Skeletal muscle satellite cell (primary cell): ENCODE measurements around the gene IL15RA.

ENCODE experiments used
- H3K27me3 ChIP-seq: 2 replicates; pipeline ENCODE4 v1.7.0; 2013; ENCODE audit warnings: low read length; ENCODE audit not compliant: control insufficient read depth, insufficient read depth
- H3K36me3 ChIP-seq: 2 replicates; pipeline ENCODE4 v1.7.0; 2013; ENCODE audit warnings: mild to moderate bottlenecking, control low read depth, low read length; ENCODE audit not compliant: insufficient read depth
- H3K4me1 ChIP-seq: 2 replicates; pipeline ENCODE4 v1.7.0; 2013; ENCODE audit warnings: low read length; ENCODE audit not compliant: control insufficient read depth, insufficient read depth
- H3K4me2 ChIP-seq: 2 replicates; pipeline ENCODE4 v1.7.0; 2013; ENCODE audit warnings: mild to moderate bottlenecking, low read length
- H3K4me3 ChIP-seq: 2 replicates; pipeline ENCODE4 v1.7.0; 2013; ENCODE audit warnings: low read length
- H3K9ac ChIP-seq: 2 replicates; pipeline ENCODE4 v1.7.0; 2013; ENCODE audit warnings: mild to moderate bottlenecking, low read depth, low read length, moderate library complexity
- H3K9me3 ChIP-seq: replicated peaks from 2 replicates; pipeline ENCODE4 v1.7.0; 2013; ENCODE audit warnings: mild to moderate bottlenecking, control low read depth, low read length

Gene IL15RA

DNA sequence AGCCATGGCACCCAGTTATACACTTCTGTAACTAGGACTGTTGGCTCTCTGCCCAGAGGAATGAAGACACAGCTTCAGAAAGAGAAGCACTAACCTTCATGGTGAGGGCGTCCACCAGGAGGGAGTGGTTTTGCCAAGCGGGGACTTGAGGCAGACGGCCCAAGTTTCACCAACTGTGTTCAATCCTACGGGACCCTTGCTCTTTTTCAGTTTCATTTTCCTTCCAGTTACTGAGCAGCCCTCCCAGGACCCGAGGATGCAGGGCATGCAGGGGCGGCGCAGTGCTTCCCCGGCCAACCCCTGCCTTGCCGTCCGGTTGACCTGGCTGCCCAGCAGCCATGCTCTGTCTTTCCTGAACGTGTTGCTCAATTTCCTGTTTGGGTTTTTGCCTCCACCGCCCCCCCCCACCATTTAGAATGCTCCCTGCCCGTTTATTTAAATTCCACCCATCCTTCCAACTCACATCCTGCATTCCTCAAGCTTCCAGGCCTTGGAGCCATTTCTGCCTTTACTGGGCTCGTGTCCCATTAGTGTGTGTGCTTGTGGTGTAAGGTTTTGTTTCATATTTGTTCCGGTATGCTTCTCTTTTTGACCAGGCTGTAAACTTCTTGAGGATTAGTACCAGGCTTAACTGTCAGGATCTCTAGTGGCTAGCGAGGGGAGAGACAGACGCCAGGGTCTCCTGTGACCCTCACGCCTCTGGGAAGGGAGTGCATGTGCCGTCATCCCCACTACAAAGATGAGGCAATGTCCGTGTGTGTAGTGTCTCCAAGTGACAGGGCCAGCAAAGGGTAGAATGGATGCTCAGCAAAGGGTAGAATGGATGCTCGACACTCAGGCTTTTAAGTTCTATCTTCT lies 31.6 kb downstream of the IL15RA start:
- Histone ChIP-seq H3K36me3 (no peaks in the 10 kb centered on the region), H3K4me1 (peaks cover 35% of the 10 kb centered on the region), H3K4me3 (peak overlapping the region; percentile 64), H3K9ac (peak overlapping the region; percentile 76), H3K9me3 (no peaks in the 10 kb centered on the region), H3K27me3 (no peaks in the 10 kb centered on the region), H3K4me2 (peak overlapping the region; percentile 74)

DNA sequence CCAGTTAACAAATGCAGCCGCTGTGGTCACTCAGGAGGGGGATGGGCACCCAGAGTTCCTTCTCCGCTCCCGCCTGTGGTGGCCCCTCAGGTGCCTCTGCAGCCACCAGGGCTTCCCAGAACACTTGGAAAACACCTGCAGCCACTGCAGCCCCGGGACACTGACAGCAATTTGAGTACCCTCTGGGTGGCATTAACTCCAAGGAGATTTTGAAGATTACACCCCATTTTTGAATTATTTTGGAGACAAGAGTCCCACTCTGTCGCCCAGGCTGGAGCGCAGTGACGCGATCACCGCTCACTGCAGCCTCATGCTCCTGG lies 32.2 kb downstream of the IL15RA start:
- H3K4me3 ChIP-seq = peak overlapping the region; percentile 64
- H3K4me1 ChIP-seq = peaks cover 35% of the 10 kb centered on the region

DNA sequence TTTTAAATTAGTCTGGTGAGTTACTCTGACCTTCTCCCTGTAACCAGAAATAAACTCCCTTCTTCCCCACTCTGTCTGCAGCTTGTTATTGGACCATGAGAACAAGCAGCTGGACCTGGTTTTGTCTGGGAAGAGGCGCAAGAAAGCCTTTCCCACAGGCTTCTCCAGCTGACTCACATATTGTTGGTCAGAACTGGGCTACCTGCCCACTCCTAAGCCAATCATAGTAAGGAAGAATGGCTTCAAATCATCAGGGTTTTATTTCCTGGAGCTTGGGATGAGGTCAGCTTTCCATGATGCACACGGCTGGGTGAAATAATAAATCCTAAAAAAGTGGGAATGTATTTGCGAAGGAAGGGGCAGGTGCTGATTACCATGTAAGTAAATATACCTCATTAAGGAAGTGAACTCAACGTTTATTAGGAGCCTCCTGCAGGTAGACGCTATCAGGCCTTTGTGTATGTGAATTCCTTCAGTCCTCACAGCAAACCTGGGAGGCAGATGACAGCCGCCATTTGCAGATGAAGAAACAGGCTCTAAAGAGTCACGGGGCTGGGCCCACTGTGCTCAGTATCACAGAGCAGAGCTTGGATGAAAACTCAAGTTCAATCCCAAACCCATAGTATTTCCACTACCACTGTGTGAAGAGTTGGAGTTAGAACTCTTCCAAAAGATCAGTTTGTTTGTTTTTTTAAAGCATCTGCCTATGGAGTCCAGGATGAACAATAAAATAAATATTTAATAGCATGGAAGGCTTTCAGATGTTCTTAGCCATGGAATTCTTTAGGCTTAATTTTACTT lies 32.8 kb downstream of the IL15RA start:
- peak overlapping the region; percentile 74 for H3K4me2 ChIP-seq
- no peaks in the 10 kb centered on the region for H3K27me3 ChIP-seq
- no peaks in the 10 kb centered on the region for H3K36me3 ChIP-seq
- H3K4me3 ChIP-seq = peak overlapping the region; percentile 33
- no peaks in the 10 kb centered on the region for H3K9me3 ChIP-seq
- H3K9ac ChIP-seq = peak overlapping the region; percentile 76
- peaks cover 35% of the 10 kb centered on the region for H3K4me1 ChIP-seq

More for the DNA sequence above, 32.2 kb downstream of the IL15RA start:
- H3K27me3 ChIP-seq = no peaks in the 10 kb centered on the region
- peak overlapping the region; percentile 76 for H3K9ac ChIP-seq
- H3K36me3 ChIP-seq = no peaks in the 10 kb centered on the region
- peak overlapping the region; percentile 74 for H3K4me2 ChIP-seq
- no peaks in the 10 kb centered on the region for H3K9me3 ChIP-seq

DNA sequence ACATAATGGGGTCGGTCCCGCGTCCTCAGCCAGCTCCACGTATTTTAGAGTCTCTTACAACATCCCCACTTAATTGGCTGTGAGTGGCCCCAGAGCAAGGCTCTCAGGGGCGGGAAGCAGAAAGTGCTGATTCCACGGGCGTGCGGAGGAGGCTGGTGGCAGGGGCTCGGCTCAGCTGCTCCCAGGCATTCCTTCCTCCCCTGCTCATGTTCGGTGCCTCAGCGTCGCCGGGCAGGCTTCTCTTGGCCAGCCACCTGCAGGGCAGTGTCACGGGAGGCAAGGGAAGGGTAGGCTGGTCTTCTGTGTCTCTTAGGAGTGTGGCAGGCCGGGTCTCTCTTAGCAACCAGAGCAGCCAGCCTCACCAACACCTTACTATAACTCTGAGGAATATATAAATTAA lies 33.8 kb downstream of the IL15RA start:
- Histone ChIP-seq H3K9me3 (no peaks in the 10 kb centered on the region), H3K4me2 (peak overlapping the region; percentile 64), H3K27me3 (no peaks in the 10 kb centered on the region), H3K9ac (peak overlapping the region; percentile 75), H3K4me1 (peaks cover 35% of the 10 kb centered on the region), H3K4me3 (peak overlapping the region; percentile 9), H3K36me3 (peaks cover 3% of the 10 kb centered on the region)

DNA sequence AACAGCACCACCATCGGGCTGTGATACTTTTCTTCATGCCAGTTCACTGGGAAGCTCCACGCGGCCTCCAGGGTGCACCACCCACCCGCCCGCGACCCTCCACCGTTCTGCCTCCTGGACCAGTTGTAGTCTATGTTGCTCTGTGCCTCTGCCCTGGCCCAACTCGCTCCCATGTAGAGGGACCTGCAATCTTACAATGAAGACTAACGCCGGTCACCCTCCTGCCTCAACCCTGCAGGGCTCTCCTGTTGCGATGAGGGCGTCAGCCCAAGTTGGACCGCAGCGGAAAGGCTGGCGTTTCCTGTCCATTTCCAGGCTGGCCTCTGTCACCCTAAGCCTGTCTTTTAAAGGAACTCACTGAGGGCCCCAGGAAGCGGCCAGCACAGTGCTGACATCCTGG lies 34.9 kb downstream of the IL15RA start:
- no peaks in the 10 kb centered on the region for H3K9me3 ChIP-seq
- no peak overlapping the region for H3K4me2 ChIP-seq
- no peak overlapping the region for H3K9ac ChIP-seq
- peaks cover 14% of the 10 kb centered on the region for H3K36me3 ChIP-seq
- no peaks in the 10 kb centered on the region for H3K27me3 ChIP-seq
- H3K4me3 ChIP-seq = no peak overlapping the region
- peaks cover 35% of the 10 kb centered on the region for H3K4me1 ChIP-seq

DNA sequence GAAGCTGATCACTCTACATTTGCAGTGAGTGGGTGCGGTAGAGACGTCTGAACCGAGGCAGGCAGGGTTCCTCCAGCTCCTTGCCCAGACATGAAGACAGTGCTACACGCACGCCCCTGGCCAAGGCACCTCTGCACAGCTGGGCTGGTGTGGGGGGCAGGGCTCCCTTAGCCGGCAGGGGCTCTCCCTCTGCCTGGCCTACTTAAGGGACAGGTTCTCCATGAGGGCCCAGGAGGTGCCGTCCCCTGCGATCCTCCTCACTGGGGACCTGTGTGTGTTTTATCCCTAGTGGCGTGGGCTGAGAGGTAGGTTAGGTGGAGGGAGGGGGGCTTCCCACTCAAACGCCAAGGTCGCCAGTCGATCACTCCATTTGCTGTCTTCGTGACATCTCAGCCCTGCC lies 35.3 kb downstream of the IL15RA start:
- H3K4me1 ChIP-seq = peaks cover 35% of the 10 kb centered on the region
- H3K9ac ChIP-seq = no peak overlapping the region

DNA sequence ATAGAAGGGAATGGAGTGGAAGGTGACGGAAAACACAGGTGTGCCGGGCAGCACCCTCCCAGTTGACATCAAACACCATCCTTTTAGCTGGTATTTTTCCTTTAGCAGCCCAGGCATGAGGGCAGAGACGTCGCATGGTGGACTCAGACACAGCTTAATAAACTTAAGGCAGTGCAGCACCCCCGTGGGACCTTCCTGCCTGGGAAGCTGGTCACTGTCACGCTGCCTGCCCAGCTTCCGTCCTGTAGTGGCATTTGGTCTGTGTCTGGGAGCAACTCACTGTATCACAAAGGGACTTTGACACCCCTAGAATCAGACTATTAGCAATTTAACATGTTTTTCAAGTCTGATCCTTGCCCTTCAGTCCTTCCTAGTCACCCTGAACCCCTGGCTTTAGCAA lies 35.8 kb downstream of the IL15RA start:
- Histone ChIP-seq H3K36me3 (peaks cover 22% of the 10 kb centered on the region), H3K27me3 (no peaks in the 10 kb centered on the region), H3K4me1 (peaks cover 35% of the 10 kb centered on the region), H3K4me2 (no peak overlapping the region), H3K9me3 (no peaks in the 10 kb centered on the region), H3K4me3 (no peak overlapping the region), H3K9ac (no peak overlapping the region)

More for the DNA sequence above, 35.3 kb downstream of the IL15RA start:
- no peak overlapping the region for H3K4me3 ChIP-seq
- H3K36me3 ChIP-seq = peaks cover 18% of the 10 kb centered on the region
- no peaks in the 10 kb centered on the region for H3K27me3 ChIP-seq
- no peak overlapping the region for H3K4me2 ChIP-seq
- H3K9me3 ChIP-seq = no peaks in the 10 kb centered on the region

DNA sequence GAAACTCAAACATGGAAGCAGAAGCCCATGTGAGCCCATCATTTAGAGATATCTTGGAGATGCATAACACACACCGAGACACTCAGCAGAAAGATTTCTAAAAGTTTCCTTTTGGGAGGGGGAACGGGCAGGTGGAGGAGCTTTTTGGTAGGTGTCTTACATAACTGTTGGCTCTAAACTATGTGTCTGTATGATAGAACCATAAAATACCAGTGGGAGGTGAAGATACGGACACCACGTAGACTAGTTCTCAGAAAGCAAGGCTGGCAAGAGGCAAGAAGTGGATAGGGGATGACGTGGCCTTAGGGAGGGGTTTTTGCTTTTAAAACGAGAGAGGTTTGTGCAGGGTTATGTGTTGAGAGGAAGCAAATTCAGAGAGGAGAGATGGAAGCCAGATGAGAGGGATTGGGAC lies 36.5 kb downstream of the IL15RA start:
- no peak overlapping the region for H3K4me2 ChIP-seq
- H3K4me3 ChIP-seq = no peak overlapping the region
- H3K27me3 ChIP-seq = no peaks in the 10 kb centered on the region
- H3K4me1 ChIP-seq = peaks cover 29% of the 10 kb centered on the region
- H3K36me3 ChIP-seq = peaks cover 29% of the 10 kb centered on the region
- no peak overlapping the region for H3K9ac ChIP-seq
- no peaks in the 10 kb centered on the region for H3K9me3 ChIP-seq

DNA sequence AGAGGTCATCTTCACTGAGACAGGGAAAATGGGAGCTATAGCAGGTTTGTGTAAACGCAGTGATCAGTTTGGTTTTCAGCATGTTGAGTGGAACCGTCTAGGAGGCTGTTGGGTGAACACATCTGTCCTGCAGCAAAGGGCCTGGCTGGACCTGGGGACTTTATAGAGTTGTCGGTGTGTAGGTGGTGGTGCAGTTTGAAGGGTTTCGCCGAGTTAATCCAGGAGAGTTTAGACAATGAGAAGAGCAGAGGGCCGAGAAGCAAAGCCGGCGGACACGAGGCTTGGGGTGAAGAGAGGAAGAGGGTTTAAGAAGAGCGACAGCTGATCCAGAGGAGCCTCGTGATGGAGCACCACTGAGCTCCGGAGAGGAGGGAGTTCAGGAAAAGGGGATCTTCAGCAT lies 39.1 kb downstream of the IL15RA start:
- no peak overlapping the region for H3K4me2 ChIP-seq
- H3K9me3 ChIP-seq = no peaks in the 10 kb centered on the region
- peaks cover 4% of the 10 kb centered on the region for H3K4me1 ChIP-seq
- no peaks in the 10 kb centered on the region for H3K27me3 ChIP-seq
- peaks cover 37% of the 10 kb centered on the region for H3K36me3 ChIP-seq
- H3K9ac ChIP-seq = no peak overlapping the region
- H3K4me3 ChIP-seq = no peak overlapping the region

DNA sequence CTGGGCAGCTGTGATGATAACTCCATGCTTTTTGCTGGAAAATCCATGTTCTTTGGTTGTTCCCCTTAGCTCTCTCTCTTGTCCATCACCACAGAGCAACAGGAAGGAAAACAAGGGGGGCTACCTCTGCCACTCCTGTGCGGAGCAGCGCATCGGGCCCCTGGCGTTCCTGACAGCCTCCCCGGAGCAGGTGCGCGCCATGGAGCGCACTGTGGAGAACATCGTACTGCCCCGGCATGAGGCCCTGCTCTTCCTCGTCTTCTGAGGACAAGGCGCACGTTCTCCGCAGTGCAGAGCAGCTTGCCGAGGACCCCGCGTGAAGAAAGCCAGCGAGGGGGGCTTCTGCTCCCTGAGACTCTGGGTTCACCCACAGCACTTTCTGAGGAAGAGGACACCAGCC lies 40.3 kb downstream of the IL15RA start:
- Histone ChIP-seq H3K36me3 (peaks cover 43% of the 10 kb centered on the region), H3K4me3 (no peak overlapping the region), H3K9ac (no peak overlapping the region), H3K27me3 (no peaks in the 10 kb centered on the region), H3K9me3 (no peaks in the 10 kb centered on the region), H3K4me2 (no peak overlapping the region), H3K4me1 (no peaks in the 10 kb centered on the region)

DNA sequence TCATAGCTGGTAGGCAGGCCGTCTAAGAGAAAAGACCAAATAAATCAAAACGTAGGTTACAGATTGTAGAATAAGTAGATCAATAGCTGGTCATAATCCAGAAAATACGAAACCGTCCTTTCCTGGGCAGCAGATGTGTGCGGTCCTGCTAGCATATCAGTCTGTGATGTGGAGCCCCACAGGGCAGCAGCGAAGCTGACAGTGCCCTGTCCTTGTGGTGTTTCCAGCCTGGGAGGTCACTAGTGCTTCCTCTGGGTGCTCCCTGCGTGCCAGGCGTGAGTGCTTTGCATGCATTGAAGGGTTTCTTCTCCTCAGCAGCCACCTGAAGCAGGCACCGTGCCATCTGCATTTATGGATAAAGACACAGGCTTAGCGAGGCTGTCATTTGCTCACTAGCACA lies 41.7 kb downstream of the IL15RA start:
- H3K4me2 ChIP-seq = no peak overlapping the region
- no peaks in the 10 kb centered on the region for H3K4me1 ChIP-seq
- no peak overlapping the region for H3K9ac ChIP-seq
- no peaks in the 10 kb centered on the region for H3K9me3 ChIP-seq
- no peaks in the 10 kb centered on the region for H3K27me3 ChIP-seq
- H3K4me3 ChIP-seq = no peak overlapping the region
- H3K36me3 ChIP-seq = peaks cover 50% of the 10 kb centered on the region
